ENCODE data around the gene SBF2. TPM values are rescaled to one million over a fixed set of nuclear protein-coding genes. Genes with fewer than 3 reads are reported as not detected.

SBF2 gene
- total RNA-seq, 1 donor from 2014 or later = 21.1 TPM

DNA sequence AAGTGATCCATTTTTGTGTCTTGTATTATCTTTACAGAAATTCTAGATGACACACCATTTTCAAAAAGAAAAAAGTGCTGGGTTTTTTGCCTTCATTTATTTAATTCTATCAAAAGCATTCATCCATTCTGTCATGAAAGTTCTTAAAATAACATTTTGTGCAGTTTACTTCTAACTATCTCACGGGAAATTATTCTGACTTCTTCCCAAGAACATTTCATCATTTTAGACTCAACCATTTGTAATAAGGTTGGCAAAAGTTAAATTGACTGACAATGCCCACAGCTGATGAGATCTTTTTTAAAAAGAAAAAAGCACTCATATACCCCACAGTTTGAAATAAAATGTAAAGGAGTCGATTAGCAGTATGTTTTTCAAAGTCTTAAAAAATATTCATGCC, 68.5 kb downstream of the SBF2 start:
- Histone ChIP-seq H3K4me3 (ENCODE audit: low read depth, low read length) (no peak overlapping the region), H3K27me3 (ENCODE audit: control insufficient read depth, insufficient read depth, low read length) (no peaks in the 10 kb centered on the region), H3K36me3 (ENCODE audit: control insufficient read depth, insufficient read depth, low read length) (no peaks in the 10 kb centered on the region)
- TF ChIP-seq, protein P1, sequence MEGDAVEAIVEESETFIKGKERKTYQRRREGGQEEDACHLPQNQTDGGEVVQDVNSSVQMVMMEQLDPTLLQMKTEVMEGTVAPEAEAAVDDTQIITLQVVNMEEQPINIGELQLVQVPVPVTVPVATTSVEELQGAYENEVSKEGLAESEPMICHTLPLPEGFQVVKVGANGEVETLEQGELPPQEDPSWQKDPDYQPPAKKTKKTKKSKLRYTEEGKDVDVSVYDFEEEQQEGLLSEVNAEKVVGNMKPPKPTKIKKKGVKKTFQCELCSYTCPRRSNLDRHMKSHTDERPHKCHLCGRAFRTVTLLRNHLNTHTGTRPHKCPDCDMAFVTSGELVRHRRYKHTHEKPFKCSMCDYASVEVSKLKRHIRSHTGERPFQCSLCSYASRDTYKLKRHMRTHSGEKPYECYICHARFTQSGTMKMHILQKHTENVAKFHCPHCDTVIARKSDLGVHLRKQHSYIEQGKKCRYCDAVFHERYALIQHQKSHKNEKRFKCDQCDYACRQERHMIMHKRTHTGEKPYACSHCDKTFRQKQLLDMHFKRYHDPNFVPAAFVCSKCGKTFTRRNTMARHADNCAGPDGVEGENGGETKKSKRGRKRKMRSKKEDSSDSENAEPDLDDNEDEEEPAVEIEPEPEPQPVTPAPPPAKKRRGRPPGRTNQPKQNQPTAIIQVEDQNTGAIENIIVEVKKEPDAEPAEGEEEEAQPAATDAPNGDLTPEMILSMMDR (IDR thresholded peaks at IDR 0.05; ENCODE audit: insufficient read depth, low read length, poor library complexity, severe bottlenecking) = no peak
- DNase-seq (ENCODE audit: low read depth) = no peak

DNA sequence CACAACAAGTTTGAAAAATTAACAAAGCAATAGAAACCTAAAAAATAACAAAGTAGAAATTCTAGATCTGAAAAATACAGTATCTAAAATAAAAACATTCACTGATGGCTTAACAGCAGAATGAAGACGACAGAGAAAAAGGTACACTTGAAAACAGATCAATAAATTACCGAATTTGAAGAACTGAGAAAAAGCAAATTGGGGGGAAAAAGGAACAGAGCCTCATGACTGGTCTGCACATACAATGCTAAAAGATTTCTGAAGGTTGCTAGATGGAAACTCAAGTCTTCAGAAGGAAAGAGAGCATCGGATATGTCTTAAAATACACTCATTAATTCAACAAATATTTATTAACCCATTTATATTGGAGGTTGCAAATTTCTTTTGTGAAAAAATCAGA, 71.6 kb downstream of the SBF2 start:
- Histone ChIP-seq H3K36me3 (ENCODE audit: control insufficient read depth, insufficient read depth, low read length) (no peaks in the 10 kb centered on the region), H3K27me3 (ENCODE audit: control insufficient read depth, insufficient read depth, low read length) (no peaks in the 10 kb centered on the region), H3K4me3 (ENCODE audit: low read depth, low read length) (no peak overlapping the region)
- no peak for DNase-seq (ENCODE audit: low read depth)
- TF ChIP-seq, protein P1 (IDR thresholded peaks at IDR 0.05; ENCODE audit: insufficient read depth, low read length, poor library complexity, severe bottlenecking) = no peak

DNA sequence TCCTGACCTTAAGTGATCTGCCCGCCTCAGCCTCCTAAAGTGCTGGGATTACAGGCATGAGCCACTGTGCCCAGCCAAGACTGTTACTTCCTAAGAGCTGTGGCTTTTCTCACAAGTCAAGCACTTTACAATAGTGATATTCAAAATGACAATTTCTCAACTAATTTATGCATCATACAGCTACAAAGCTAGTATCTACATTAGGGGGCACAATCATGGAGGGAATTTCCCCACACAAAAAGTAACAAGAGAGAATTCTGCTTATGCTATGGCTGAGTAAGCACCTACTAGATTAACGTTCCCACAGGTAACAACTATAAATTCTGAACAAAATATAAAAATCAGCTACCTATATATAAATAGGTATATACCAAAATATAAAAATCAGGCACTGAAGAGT, 72.7 kb downstream of the SBF2 start:
- DNase-seq (ENCODE audit: low read depth) = no peak
- TF ChIP-seq, protein P1 (IDR thresholded peaks at IDR 0.05; ENCODE audit: insufficient read depth, low read length, poor library complexity, severe bottlenecking) = no peak
- H3K4me3 ChIP-seq (ENCODE audit: low read depth, low read length) = no peak overlapping the region
- no peaks in the 10 kb centered on the region for H3K36me3 ChIP-seq (ENCODE audit: control insufficient read depth, insufficient read depth, low read length)
- H3K27me3 ChIP-seq (ENCODE audit: control insufficient read depth, insufficient read depth, low read length) = no peaks in the 10 kb centered on the region

DNA sequence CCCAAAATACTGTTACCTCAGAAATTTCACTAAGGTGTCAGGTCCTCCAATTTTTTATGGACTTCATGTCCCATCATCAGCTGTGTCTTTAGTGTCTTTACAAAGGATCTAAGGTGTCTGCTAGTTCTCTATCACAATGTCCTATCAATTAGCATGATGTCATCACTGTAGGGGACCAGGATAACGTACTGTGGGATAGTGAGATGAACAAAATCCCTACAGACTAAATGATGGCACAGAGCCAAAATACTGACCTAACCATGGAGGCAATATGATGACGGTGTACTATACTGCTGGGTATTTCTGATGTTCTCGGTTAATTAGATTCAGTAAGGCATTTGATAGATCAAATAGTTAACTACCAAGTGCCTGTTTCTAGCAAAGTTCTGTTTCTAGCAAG, 82.5 kb downstream of the SBF2 start:
- H3K27me3 ChIP-seq (ENCODE audit: control insufficient read depth, insufficient read depth, low read length) = no peaks in the 10 kb centered on the region
- TF ChIP-seq, protein P1 (IDR thresholded peaks at IDR 0.05; ENCODE audit: insufficient read depth, low read length, poor library complexity, severe bottlenecking) = no peak
- no peak for DNase-seq (ENCODE audit: low read depth)
- H3K36me3 ChIP-seq (ENCODE audit: control insufficient read depth, insufficient read depth, low read length) = no peaks in the 10 kb centered on the region
- H3K4me3 ChIP-seq (ENCODE audit: low read depth, low read length) = no peak overlapping the region

DNA sequence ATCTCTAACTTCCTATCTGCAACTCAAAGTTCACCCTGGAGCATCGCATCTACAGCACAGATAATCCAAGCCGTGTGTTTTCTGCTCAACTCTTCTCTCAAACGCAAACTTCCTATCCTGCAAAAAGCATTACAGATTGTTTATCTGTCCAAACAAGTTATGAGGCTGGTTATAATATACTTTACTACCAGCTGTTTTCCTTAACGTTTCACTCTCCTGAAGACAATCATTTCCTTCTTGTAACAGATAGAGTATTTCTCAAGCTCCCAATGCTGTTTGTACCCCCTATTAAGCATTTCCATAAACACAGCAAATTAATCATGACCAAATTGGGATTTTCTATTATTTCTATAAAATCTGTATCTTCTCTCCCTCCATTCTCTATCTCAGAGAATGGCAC, 84.7 kb downstream of the SBF2 start:
- DNase-seq (ENCODE audit: low read depth) = no peak
- Histone ChIP-seq H3K27me3 (ENCODE audit: control insufficient read depth, insufficient read depth, low read length) (no peaks in the 10 kb centered on the region), H3K4me3 (ENCODE audit: low read depth, low read length) (no peak overlapping the region), H3K36me3 (ENCODE audit: control insufficient read depth, insufficient read depth, low read length) (no peaks in the 10 kb centered on the region)
- TF ChIP-seq, protein P1 (IDR thresholded peaks at IDR 0.05; ENCODE audit: insufficient read depth, low read length, poor library complexity, severe bottlenecking) = no peak

DNA sequence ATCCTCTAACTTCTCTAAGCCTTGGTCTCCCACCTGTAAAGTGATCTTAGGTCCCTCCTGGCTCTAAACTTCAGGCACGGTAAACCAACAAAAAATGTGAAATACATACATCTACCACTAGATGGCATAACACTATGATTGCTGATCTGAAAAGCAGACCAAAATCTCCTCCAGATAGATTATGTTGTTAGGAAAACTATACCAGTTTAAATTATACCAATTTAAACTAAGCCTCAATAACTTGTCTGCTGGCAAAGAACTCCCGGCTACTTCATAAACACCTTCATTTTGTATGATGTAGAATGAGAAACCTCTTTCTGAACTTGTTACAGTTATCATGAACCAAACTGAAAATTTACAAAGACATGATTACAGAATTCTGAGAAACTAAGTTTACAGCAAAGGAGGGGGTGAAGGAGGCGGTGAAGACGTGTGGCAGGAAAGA, 85.9 kb downstream of the SBF2 start:
- Histone ChIP-seq H3K4me3 (ENCODE audit: low read depth, low read length) (no peak overlapping the region), H3K27me3 (ENCODE audit: control insufficient read depth, insufficient read depth, low read length) (no peaks in the 10 kb centered on the region), H3K36me3 (ENCODE audit: control insufficient read depth, insufficient read depth, low read length) (no peaks in the 10 kb centered on the region)
- DNase-seq (ENCODE audit: low read depth) = no peak
- TF ChIP-seq, protein P1 (IDR thresholded peaks at IDR 0.05; ENCODE audit: insufficient read depth, low read length, poor library complexity, severe bottlenecking) = peak; percentile 60
